NT2/D1 (cell line): ENCODE data around the gene NECTIN4.
A peak's percentile ranks its signal among the peaks of the same experiment; 100 is the strongest.
"Not testable (repeated sequence)": the region's sequence is repeated elsewhere in the genome, so short reads cannot be mapped to it uniquely, and the experiment has no call there.

Source experiments
- DNase-seq: peaks from one replicate; pipeline ENCODE4 v3.0.0-alpha.2; 2011; ENCODE audit warnings: low read depth, low spot score
- H3K27me3 ChIP-seq: 2 replicates; pipeline ENCODE4 v1.6.0; 2011; ENCODE audit warnings: mild to moderate bottlenecking; ENCODE audit not compliant: insufficient read length, insufficient read depth
- H3K36me3 ChIP-seq: 2 replicates; pipeline ENCODE4 v1.6.1; 2011; ENCODE audit warnings: mild to moderate bottlenecking, low read length, mixed read lengths; ENCODE audit not compliant: insufficient read depth, insufficient read length
- H3K4me1 ChIP-seq: 2 replicates; pipeline ENCODE4 v1.5.1; 2011; ENCODE audit not compliant: insufficient read depth, insufficient read length
- H3K4me3 ChIP-seq: 2 replicates; pipeline ENCODE4 v1.5.1; 2011; ENCODE audit warnings: low read depth; ENCODE audit not compliant: insufficient read length
- H3K9ac ChIP-seq: 2 replicates; pipeline ENCODE4 v1.6.0; 2011; ENCODE audit warnings: low read depth; ENCODE audit not compliant: insufficient read length
- H3K9me3 ChIP-seq: 2 replicates; pipeline ENCODE4 v1.5.1; 2011; ENCODE audit warnings: mild to moderate bottlenecking, low read length; ENCODE audit not compliant: insufficient read depth
- SUZ12 ChIP-seq: IDR thresholded peaks from 2 replicates; pipeline ENCODE4 v1.6.1; 2011; ENCODE audit not compliant: insufficient read length, insufficient read depth; ENCODE audit errors: extremely low read depth
- YY1 ChIP-seq: IDR thresholded peaks from 2 replicates; pipeline ENCODE4 v1.6.1; 2011; ENCODE audit not compliant: insufficient read length, insufficient read depth
- ZNF274 ChIP-seq: IDR thresholded peaks from 2 replicates; pipeline ENCODE4 v1.6.1; 2011; ENCODE audit warnings: mild to moderate bottlenecking, low read depth, low read length

NECTIN4 gene

GRCh38 chr1:161117759-161118581, 28.6 kb upstream of the NECTIN4 start, which contains the start of the genes NIT1 and PFDN2:
Gene NIT1, plus strand, starts transcription at chr1:161118105. Its CDS starts 72 bp downstream, at chr1:161118177.
Gene PFDN2, minus strand, starts transcription at chr1:161118037. Its CDS starts 11 bp downstream, at chr1:161118026.
- peak; percentile 93 for DNase-seq
- TF ChIP-seq YY1, result peak; percentile 90
- no peak for TF ChIP-seq SUZ12
- peaks cover 10% of the 10 kb centered on the region for H3K4me1 ChIP-seq

DNA sequence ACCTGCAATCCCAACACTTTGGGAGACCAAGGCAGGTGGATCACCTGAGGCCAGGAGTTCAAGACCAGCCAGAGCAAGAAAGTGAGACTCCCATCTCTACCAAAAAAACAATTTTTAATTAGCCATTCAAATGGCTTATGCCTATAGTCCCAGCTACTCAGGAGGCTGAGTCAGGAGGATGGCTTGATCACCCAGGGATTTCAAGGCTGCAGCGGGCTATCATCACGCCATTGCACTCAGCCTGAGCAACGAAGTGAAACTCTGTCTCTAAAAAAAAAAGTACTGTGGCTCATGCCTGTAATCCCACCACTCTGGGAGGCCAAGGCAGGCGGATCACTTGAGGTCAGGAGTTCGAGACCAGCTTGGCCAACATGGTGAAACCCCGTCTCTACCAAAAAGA, 26.6 kb upstream of the NECTIN4 start:
- not testable (repeated sequence) for H3K4me3 ChIP-seq, H3K27me3 ChIP-seq, H3K4me1 ChIP-seq, H3K9me3 ChIP-seq, DNase-seq, H3K9ac ChIP-seq
- peaks cover 64% of the 10 kb centered on the region for H3K36me3 ChIP-seq

More at GRCh38 chr1:161117759-161118581, 28.6 kb upstream of the NECTIN4 start, which contains the start of the genes NIT1 and PFDN2:
- Histone ChIP-seq H3K36me3 (peaks cover 74% of the 10 kb centered on the region), H3K9me3 (no peaks in the 10 kb centered on the region), H3K9ac (peak within 1 kb of the TSS; percentile 90), H3K4me3 (peak within 1 kb of the TSS; percentile 91), H3K27me3 (no peaks in the 10 kb centered on the region)

DNA sequence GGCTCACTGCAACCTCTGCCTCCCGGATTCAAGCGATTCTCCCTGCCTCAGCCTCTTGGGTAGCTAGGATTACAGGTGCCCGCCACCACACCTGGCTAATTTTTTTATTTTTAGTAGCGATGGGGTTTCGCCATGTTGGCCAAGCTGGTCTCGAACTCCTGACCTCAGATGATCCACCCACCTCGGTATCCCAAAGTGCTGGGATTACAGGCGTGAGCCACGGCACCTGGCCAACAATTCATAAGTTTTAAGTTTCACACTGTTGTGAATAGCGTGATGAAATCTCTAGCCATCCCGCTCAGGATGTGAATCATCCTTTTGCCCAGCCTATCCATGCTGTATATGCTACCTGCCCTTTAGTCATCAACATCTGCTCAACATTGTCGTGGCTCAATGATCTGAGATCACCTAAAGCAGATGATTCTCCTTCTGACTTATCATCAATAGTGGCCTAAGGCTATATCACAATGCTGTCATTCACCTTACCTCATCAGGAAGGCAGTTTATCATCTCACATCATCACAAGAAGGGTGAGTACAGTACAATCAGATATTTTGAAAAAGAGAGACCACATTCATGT, 25.9 kb upstream of the NECTIN4 start:
- peaks cover 10% of the 10 kb centered on the region for H3K4me1 ChIP-seq

GRCh38 chr1:161114556-161114955, 25.2 kb upstream of the NECTIN4 start:
- peaks cover 7% of the 10 kb centered on the region for H3K4me1 ChIP-seq
- peaks cover 61% of the 10 kb centered on the region for H3K36me3 ChIP-seq
- TF ChIP-seq SUZ12, result no peak
- no peak for TF ChIP-seq ZNF274
- no peak for TF ChIP-seq YY1
- no peaks in the 10 kb centered on the region for H3K27me3 ChIP-seq
- H3K9me3 ChIP-seq, result no peaks in the 10 kb centered on the region
- no peak overlapping the region for H3K4me3 ChIP-seq
- DNase-seq, result no peak
- H3K9ac ChIP-seq, result no peak overlapping the region

More for the DNA sequence above, 25.9 kb upstream of the NECTIN4 start:
- no peak for TF ChIP-seq YY1
- no peak for TF ChIP-seq ZNF274
- TF ChIP-seq SUZ12, result no peak
- Histone ChIP-seq H3K9ac (no peak overlapping the region), H3K9me3 (no peaks in the 10 kb centered on the region), H3K36me3 (peaks cover 61% of the 10 kb centered on the region), H3K27me3 (no peaks in the 10 kb centered on the region), H3K4me3 (no peak overlapping the region)
- DNase-seq, result no peak

DNA sequence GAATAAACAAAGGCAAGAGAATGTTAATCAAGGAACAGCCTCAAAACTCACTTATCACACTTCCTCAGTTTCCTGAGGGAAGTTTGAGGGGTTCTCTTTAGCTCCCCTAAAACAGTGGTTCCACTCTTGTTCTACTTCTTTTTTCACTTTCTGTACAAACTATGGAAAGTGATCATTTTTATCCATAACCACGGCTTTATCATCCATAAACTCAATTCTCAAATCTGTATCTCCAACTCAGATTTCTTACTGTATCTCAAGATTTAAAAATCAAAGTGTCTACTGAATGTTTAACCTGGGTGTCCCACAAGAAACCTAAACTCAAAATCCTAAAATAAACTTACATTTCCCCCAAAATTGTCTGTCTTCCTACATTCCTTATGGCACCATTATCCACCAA, 24.6 kb upstream of the NECTIN4 start:
- DNase-seq, result no peak

DNA sequence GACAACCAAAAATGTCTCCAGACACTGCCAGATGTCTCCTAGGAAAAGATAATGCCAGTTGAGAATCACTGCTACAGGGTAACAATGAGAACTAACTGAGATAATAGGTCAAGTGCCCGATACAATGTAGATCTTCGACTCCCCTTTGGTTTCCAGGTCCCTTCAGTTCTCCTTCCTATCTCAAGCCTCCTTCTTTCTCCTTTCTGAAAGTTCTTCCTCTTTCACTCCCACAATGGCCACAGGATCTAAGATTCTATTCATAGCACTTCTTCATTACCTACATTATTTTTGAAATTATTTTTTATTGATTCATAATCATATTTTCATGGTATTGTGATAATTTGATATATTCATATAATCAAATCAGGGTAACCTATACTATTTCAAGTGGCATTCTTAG, 22.2 kb upstream of the NECTIN4 start:
- no peaks in the 10 kb centered on the region for H3K4me1 ChIP-seq
- peaks cover 66% of the 10 kb centered on the region for H3K36me3 ChIP-seq
- H3K9ac ChIP-seq, result no peak overlapping the region
- TF ChIP-seq YY1 (no peak), ZNF274 (no peak), SUZ12 (no peak)
- no peak for DNase-seq
- H3K4me3 ChIP-seq, result no peak overlapping the region
- no peaks in the 10 kb centered on the region for H3K9me3 ChIP-seq
- no peaks in the 10 kb centered on the region for H3K27me3 ChIP-seq

More for the DNA sequence above, 24.6 kb upstream of the NECTIN4 start:
- H3K27me3 ChIP-seq, result no peaks in the 10 kb centered on the region
- no peak overlapping the region for H3K9ac ChIP-seq
- no peak for TF ChIP-seq ZNF274
- no peak for TF ChIP-seq YY1
- TF ChIP-seq SUZ12, result no peak
- H3K4me3 ChIP-seq, result no peak overlapping the region
- peaks cover 3% of the 10 kb centered on the region for H3K4me1 ChIP-seq
- no peaks in the 10 kb centered on the region for H3K9me3 ChIP-seq
- peaks cover 61% of the 10 kb centered on the region for H3K36me3 ChIP-seq

DNA sequence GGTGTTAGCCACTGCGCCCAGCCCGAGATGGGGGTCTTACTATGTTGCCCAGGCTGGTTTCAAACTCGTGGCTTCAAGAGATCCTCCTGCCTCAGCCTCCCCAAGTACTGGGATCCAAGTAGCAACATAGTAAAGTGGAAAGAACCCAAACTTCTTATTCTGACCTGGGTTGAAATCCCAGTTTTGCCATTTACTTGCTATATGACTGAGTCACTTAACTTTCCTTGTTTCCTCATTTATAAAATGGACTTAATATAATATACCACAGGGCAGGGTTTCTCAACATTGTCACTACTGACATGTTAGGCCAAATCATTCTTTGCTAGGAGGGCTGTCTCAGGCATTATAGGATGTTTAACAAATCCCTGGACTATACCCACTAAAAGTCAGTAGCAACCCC, 21.8 kb upstream of the NECTIN4 start:
- Histone ChIP-seq H3K4me3 (no peak overlapping the region), H3K27me3 (no peaks in the 10 kb centered on the region), H3K9me3 (no peaks in the 10 kb centered on the region), H3K36me3 (peaks cover 65% of the 10 kb centered on the region), H3K9ac (no peak overlapping the region), H3K4me1 (no peaks in the 10 kb centered on the region)
- TF ChIP-seq SUZ12 (no peak), YY1 (no peak), ZNF274 (no peak)
- DNase-seq, result no peak
